ENCODE measurements around the gene PON1.

PON1 gene

DNA sequence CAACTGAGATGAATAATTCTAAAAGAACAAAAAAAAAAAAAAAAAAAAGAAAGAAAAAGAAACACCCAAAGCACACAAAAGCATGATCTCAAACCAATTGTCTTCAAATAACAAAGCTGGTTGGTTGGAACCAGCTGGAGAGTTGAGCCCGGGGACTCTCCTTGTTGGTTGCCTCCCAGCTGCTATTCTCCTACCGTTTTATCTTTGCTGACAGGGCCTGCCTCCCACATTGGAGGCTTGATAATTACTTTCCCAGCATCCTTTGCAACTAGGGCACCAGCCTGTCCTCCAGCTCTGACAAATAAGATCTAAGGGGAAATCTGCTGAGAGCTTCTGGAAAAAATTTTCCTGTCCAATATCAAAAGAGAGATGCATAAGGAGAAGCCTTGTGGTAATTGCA is 6.8 kb downstream of the PON1 start:
- DNase-seq, result no peak

DNA sequence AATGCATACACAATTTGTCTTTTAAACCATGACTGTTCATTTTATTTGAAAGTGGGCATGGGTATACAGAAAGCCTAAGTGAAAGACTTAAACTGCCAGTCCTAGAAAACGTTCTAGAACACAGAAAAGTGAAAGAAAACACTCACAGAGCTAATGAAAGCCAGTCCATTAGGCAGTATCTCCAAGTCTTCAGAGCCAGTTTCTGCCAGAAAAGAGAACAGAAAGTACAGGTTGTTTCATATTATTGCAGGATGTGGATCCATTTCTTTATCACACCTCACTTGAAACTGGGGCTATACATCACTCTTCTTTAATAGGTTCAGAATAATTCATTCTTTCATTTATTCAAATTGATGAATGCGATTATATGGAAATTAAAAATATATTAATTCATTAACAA is 7.7 kb downstream of the PON1 start:
- DNase-seq, result no peak

DNA sequence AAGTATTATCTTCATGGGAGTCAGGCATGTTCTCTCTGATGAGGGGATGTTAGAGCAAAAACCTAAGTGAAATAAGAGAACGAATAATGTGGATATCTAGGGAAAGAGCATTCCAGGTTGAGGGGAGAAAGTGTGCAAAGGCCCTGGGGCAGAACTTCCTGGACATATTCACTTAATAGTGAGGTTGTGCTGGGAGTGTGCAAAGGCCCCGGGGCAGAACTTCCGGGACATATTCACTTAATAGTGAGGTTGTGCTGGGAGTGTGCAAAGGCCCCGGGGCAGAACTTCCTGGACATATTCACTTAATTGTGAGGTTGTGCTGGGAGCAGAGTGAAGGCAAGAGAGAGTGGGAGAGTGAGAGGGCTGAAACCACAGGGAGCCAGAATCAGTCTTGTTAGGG is 11.8 kb downstream of the PON1 start:
- DNase-seq, result no peak

DNA sequence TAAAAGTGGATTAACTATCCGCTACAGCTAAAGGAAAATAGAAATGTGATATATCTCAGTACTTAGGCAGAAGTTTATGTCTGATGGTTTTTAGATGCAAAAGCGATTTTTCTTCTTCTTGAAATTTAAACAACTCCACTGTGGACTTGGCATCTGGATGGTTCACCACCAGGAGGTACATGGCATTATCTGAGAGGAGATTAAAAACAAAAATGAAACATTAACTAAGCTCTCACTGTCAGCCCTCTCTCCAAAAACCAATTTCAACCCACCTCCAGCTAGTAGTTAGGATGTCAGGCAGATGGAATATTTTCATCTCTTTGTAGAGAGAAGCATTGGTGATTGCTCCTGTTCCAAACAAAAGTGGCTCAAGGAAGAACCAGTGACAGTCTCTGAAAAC is 12.9 kb downstream of the PON1 start:
- no peak for DNase-seq

DNA sequence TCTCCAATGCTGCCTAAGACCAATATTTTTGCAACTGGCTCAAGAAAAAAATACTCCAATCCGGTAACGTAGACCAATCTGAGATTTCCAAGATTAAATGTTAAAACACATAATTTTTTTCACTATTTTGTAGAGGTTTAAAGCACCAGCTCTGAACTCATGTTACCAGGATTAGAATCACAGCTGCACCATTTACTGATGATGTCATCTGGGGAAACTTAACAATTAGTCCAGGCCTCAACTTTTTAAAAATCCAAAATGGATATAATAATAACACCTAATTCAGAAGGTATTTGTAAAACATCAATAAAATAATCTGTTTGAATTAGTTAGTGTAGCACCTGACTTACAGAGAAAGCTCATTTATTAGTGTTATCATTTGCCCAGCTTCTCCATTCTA is 14.4 kb downstream of the PON1 start:
- DNase-seq, result no peak

DNA sequence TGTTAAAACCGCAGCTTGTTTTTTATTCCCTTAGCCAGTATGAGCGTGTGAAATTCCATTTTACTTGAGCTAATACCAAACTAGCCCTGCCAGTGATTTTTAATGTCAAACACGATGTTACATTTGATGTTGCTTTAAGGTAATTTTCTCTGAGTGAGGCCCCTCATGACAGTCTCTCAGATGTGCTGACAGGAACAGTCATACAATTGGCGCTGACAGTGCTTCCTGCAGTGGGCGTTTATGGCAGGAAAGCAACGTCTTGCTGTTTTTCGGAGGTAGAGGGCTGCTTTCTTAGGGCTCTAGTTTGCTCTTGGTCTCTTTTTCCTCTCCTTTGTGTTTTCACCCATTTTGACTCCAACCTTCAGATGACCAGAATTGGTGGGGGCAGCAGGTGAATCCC is 19.3 kb downstream of the PON1 start:
- no peak for DNase-seq

DNA sequence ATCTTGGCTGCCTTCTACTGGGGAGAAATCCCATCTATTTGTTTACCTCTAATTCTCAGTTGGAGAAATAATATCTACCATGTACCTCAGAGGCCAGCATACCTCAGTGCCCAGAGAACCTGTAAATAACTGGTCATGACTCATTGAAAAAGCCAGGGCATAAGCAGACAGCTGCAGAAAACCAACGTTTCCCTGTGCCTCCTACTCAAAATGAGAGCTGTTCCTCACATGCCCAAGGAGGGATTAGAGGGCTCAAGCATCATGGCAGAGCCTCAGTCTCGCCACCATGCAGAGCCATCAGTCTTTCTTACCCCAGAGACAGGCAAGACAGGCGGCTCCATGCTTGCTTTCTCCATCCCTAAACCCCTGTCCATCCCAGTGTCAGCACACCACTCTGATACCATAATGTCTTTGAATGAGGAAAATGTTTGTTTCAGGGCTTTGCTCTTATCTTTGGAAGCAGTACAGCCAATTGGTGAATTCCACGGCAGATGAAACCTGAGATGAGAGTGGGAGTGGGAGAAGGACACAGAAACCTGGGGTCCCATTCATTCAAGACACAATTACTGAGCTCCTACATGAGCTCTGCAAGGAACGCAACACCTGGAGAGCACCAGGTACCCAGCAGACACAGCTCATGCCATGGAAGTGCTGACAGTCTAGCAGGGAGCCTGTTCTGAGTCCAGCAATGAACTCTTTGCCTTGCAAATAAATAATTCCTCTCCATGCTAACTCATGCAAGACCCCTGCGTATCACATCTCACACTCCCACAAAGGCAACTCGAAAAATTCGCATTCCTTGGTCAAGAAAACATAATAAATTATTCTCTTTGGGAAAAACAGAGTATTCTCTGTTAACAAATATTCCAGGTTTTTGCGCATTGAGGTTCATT is 21.1 kb downstream of the PON1 start:
- DNase-seq, result no peak

DNA sequence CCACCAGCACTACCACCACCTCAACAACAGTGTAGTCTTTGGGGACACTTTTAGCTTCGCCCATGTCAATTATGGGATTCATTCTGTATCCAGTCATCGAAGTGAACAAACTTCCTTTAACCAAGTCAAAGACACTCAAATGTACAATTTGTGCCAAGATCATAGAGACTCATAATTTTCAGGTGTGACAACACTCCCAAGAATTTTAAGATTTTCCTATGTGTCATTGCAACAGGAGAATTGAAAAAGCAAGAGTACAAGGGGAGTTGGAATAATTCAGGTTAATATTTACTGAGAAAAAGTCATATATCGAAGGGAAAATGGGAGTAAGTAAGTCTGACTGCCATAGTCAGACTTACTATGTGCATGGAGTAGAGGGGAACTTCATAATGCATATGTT is 26.2 kb downstream of the PON1 start:
- DNase-seq, result no peak

DNA sequence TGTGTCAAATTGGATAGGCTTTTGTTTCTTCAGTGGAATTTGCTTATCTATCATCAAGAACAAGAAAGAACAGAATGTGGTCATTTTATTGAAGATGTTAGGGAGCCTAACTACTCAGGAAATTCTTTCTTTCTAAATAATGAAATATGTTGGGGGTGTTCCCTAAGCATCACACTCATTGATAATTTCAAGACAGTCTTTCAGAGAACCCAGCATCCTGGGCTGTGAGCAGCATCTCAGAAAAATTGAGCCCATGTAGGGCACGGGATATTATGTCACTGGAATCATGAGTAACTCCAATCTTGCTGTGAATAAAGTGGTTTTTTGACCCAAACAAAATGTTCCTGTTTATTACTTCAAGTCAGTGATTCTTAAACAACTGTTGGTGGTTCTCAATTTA is 27.3 kb downstream of the PON1 start:
- DNase-seq, result no peak

DNA sequence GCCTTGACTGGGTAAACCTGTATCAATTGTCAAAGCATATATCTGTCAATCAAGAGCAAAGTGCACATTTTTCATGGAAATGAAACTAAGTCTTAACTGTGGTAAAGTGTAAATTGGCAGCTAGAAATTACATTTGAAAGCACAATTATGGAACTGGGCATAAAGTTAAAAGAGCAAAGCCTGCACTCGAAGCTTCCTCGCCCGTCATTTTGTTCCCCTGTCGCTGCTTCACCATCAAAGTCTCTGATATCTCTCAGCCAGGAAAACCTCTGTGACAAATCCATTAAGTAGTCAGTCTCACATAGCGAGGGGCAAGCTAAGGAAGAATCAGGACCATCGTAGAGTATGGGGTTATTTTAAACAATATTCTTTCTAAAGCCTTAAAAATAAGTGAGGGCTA is 27.9 kb downstream of the PON1 start:
- DNase-seq, result no peak

DNA sequence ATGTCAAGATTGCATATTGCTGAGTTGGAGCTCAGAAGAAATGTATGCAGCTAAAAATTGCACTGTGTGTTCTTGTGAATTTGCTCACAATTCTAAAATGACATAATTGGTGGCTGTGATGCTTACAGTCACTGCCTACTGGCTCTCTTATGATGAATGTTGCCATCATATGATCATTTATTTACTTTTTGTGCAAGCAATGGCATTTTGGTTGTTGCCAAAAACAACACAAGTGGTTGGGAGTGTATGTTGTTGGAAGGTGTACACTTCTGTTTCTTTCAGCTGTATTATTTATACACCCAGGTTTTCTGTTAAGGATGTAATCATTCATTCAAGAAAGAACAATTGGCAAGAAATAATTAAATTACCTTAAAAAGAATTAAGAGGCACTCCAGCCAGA is 28.9 kb downstream of the PON1 start:
- DNase-seq, result no peak

DNA sequence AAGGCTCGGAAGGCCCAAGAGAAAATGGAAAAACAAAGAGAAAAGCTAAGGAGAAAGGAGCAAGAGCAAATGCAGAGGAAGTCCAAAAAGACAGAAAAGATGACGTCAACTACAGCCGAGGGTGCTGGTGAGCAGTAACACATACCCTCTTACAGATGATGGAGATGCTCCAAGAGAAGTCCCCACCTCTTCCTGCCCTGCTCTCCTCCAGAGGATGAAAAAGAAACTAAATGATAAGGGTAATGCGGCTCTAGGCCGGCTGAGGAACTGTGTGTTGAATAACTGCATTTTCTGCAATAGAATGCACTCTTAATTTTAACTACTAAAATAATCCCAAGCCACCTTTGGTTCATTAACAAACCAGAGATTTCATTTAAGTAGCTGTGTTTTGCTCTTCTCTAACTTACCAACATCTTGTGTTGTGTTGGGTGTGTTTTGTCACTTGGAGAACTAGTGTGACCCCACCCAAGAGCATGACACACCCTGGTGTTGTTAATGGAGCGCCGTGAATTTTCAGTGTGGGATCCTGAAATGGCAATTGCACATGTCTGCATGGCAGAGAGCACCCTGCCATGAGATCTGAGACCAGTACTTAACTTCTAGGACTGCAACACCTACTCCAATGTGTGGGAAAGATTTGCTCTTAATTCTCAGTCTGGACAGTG is 34.0 kb downstream of the PON1 start:
- no peak for DNase-seq

DNA sequence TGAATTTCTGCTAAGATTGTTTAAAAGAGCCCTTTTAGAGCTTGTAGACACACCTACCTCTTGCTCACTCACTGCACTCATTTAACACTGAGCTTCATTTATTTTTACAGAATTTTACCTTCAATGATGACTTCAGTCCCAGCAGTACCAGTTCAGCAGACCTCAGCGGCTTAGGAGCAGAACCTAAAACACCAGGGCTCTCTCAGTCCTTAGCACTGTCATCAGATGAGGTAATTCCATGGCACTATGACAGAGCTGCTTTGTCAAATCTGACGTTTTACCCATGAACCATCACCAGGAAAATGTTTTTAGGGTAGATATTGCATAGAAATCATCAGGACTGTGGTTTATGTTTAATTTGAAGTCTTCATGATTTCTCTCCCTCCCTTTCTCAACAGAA is 38.2 kb downstream of the PON1 start:
- DNase-seq, result no peak

DNA sequence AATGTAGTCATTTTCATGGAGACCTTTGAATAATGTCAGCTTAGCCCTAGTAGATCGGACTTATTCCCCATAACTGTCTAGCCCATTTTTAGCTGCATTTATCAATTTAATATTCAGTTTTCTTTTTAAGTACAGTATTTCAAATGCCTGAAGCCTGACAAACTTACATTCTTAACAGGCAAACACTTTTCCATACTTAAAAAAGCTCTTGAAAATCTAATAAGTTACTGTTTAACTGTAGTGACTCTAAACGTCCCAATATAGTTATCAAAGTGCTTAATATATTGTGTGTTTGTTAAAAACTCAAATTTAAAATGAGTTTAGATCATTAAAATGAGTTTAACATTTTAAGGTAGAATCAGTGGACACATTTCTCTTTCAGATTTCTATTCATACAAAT is 44.9 kb downstream of the PON1 start:
- DNase-seq, result no peak

DNA sequence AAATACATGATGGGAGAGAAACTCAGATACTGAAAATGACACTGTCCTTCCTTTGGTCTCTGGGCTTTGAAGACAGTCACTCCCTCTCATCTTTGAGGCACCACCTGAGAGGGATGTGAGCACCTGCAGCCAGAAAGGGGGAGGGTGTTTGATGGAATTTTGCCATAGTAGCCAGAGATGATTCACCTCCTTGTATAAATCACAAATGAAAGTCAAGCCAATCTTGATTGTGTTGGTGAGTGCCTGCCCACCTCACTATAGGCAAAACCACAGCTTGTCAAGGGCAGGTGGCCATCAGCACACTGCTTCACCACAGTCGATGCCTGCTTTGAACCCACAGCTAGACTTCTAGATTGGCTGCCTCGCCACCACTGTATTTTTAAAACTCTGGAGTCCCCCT is 48.2 kb downstream of the PON1 start:
- no peak for DNase-seq

DNA sequence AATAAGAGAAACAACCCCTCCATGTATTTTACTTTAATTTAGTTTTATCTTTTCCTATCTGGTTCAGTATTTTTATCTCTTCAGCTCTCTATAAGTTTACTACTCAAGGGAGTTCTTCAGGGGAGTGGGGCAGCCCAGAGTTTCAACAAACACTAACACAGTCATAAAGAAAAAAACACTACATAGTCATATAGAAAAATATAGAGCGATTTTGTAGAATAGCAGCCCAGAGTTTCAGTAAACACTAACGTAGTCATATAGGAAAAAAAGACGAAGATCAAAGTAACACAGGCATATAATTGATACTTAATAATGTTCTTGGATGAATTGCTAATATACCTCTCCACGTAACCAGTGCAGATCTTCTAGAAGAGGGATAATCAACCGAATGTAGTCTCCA is 54.7 kb downstream of the PON1 start:
- DNase-seq, result no peak

DNA sequence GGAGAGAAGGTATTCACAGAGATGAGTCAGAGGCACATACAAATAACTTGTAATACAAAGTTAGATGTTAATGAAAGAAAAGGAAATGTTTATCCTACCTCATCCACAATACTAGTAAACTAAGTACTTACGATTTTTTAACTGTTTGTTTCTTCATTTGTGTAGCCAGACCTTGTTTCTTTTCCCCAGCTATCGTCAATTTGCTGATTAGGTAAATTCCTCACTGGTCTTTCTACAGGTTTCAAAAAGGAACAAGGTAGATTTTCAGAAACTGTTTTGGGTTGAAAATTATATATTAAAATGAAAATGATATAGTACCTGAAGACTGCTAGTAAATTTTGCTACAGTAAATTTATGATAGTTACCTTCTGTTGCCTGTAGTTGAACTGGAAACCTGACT is 56.6 kb downstream of the PON1 start:
- DNase-seq, result no peak

DNA sequence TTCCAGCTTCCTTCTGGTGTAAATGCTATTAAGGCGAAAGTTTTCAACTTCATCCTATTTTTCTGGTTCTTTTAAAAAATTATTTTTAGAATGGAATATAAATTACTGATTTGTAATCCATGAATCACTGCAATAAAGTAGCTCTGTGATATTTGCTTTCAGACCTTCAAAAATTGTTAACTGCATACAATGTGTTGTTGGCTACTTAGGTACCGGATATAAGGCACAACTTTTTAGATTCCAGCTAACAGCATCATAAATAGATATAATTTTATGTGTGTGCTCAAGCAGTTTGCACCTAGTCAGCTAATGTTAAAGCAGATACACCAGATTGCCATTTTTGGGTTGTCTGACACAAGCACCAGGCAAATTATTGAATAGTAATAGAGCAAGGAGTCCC is 58.7 kb downstream of the PON1 start:
- no peak for DNase-seq

DNA sequence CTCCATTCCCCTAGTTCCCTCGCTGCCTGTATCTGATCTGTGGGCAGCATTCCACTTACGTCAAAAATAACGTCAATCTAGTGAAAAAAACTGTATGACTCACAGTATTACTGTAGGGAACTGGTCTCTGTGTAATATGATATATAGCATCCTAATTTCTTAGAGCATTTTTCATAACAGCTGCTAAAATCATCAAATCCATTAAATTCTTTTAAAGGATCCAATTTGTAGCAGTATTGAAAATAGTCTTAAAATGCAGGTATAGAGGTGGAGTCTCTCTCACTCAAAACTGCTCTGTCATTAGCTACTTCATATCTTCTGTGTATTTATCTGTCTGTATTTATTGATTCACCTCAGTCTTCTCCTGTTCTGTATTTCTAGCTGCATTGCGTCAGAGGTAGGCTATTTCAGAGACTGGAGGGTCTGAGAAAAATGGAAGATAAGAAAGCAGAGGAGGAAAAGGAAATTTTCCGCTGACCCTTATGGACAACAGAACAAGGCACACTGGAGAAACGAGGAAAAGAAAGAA is 59.9 kb downstream of the PON1 start:
- no peak for DNase-seq

DNA sequence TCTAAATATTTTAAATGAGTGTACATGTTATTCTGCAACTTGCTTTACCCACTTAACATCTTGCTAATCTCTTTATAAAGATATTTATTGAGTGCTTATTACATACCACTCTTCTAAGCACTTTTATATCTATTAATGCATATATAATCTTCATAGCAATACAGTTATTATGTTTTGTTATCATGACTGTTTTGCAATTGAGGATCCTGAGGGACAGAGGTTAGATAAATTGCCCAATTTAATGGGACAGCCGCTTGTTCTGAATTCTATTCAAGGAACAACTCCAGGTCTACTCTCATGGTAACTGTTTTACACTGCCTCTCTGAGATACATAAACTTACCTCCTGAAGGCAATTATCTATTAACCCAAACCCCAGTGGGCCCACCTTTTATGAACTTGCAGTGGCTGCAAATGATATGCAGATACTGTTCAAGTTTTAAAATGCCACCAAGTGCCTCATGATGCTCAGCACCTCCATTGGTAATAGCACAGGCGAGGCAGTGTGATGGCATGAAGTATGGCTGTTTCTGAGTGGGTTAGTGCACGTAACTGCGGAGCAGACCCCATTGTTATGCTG is 60.5 kb downstream of the PON1 start:
- DNase-seq, result no peak

DNA sequence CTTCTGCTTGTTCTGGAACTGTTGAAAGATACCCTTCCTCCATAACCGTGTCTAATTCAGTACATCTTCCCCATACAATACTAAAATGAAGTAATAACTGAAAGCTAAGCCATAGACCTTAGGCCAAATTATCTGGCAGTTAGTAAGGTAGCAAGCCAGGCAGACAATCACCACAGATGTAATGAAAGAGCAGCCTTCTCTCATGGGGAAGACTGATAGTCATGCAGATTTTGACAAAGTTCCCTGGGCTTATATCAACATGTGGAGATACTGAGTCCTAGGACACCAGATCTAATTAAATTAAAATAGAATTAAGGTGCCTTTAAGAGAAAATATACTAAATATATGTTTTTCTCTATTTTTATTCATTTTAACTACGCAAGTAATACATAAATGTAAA is 61.5 kb downstream of the PON1 start:
- no peak for DNase-seq

DNA sequence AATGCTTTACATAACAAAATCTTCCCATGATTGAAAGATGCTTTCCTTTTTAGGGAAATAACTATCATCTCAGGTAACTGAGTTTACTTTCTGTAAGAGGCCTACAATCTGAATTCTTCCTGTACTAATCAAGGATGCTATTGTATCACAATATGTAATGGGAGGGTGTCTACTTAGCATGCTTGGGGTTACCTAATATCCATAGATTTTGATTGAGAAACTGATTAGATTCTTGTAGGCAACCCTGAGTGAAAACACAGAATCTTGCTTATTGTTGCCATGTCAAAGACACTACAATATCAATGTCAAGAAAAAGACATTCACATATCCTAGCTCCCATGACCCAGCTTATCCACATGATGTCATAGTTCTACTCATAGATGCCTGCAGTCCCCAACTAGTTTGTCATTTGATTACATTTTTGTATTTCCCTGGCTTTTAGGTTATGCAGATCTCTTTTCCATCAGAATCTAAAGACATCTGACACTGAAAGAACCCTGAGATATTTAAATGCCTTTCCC is 62.4 kb downstream of the PON1 start:
- DNase-seq, result no peak

DNA sequence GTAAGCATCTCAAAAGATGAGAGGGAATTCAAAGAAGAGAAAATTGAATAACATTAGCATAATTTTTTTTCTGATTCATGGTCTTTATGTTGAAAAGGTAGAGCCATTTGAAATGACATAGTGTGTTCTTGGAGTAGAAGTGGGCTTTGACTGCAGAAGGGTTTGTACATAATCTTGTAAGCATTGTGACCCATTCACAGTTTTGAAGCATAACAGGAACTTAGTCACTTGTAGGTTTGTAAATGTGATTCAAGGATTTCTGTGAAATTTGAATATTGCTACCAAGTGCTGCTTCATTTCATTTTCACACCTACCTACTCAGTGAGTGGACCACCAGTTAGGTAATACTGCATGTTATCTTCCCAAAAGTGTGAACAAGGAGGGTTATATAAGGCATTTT is 68.6 kb downstream of the PON1 start:
- DNase-seq, result no peak

DNA sequence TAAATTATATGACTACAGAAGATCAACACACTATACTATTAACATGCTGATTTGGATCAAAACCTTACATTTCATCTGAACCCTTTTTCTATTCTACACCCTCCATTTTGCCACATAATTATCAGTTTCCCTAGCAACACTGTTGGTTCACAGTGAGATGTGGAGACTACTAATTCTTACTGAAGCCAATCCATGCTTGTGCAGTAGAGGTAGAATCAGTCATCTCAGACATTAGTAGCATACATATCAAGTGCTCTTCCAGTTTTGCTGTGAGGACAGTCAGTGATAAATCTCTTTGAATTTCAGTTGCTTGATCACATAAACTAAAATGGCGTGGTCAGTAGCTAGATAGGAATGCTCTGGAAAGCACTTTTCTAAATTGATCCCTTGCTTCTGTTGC is 70.3 kb downstream of the PON1 start:
- no peak for DNase-seq

Measured in CD4-positive, alpha-beta T cell treated with Interleukin-1 beta for 1 hour (primary cell).